Glomerular endothelial cell (primary cell): ENCODE results near the gene SPTLC3. TPM values are rescaled to one million over a fixed set of nuclear protein-coding genes. Genes with fewer than 3 reads are reported as not detected.

Experiments used
- DNase-seq: peaks from one replicate; pipeline ENCODE4 v3.0.0-alpha.2; 2011; ENCODE audit warnings: low read depth, low spot score; ENCODE audit errors: extremely low read depth
- total RNA-seq: library from RNA; depleted of rRNA; stranded (reverse); fragments of >200 nt; gene quantifications from 2 replicates; pipeline ENCODE4 v1.2.3, GENCODE V29; 2015

SPTLC3 gene
- total RNA-seq, 1 donor from 2014 or later: 0.64 TPM

GRCh38 chr20:12984069-12984765 is 24.6 kb upstream of the SPTLC3 start:
- no peak for DNase-seq

GRCh38 chr20:12984863-12985262 is 23.9 kb upstream of the SPTLC3 start:
- no peak for DNase-seq

- no peak for DNase-seq
Observed at GRCh38 chr20:12987261-12987660, 21.5 kb upstream of the SPTLC3 start.

- no peak for DNase-seq
Observed at GRCh38 chr20:12989586-12990115, 19.1 kb upstream of the SPTLC3 start.

- DNase-seq: no peak
Observed at GRCh38 chr20:12997128-12997655, 11.6 kb upstream of the SPTLC3 start.

- no peak for DNase-seq
Observed at GRCh38 chr20:12998046-12998445, 10.7 kb upstream of the SPTLC3 start.

GRCh38 chr20:12999201-12999600 is 9.6 kb upstream of the SPTLC3 start:
- no peak for DNase-seq

GRCh38 chr20:13002251-13002650 is 6.5 kb upstream of the SPTLC3 start:
- no peak for DNase-seq

GRCh38 chr20:13006825-13007224 is 1.9 kb upstream of the SPTLC3 start:
- no peak for DNase-seq

GRCh38 chr20:13007596-13007995 is 1.2 kb upstream of the SPTLC3 start:
- no peak for DNase-seq

GRCh38 chr20:13009682-13010406 is 1.1 kb downstream of the SPTLC3 start:
- no peak for DNase-seq

- DNase-seq: no peak
Observed at GRCh38 chr20:13012886-13013285, 4.1 kb downstream of the SPTLC3 start.

GRCh38 chr20:13013411-13013810 is 4.6 kb downstream of the SPTLC3 start:
- DNase-seq: no peak

- no peak for DNase-seq
Observed at GRCh38 chr20:13017235-13017634, 8.5 kb downstream of the SPTLC3 start.

GRCh38 chr20:13017883-13018535 is 9.2 kb downstream of the SPTLC3 start:
- DNase-seq: no peak

GRCh38 chr20:13021205-13021970 is 12.6 kb downstream of the SPTLC3 start:
- DNase-seq: no peak

- no peak for DNase-seq
Observed at GRCh38 chr20:13022401-13023155, 13.8 kb downstream of the SPTLC3 start.

- no peak for DNase-seq
Observed at GRCh38 chr20:13024596-13024995, 15.8 kb downstream of the SPTLC3 start.

GRCh38 chr20:13025181-13025580 is 16.4 kb downstream of the SPTLC3 start:
- no peak for DNase-seq

GRCh38 chr20:13028001-13028400 is 19.2 kb downstream of the SPTLC3 start:
- DNase-seq: no peak
